NB4 (cell line): ENCODE data around the gene LPP.

ENCODE experiments used
- DNase-seq: peaks from one replicate; pipeline ENCODE4 v3.0.0; 2010; ENCODE audit warnings: low read depth
- H3K4me3 ChIP-seq: one replicate; pipeline ENCODE4 v1.5.1; 2011; ENCODE audit warnings: mild to moderate bottlenecking, low read depth, low read length, moderate library complexity
- CTCF ChIP-seq: IDR thresholded peaks from one replicate; pipeline ENCODE4 v1.5.1; 2012; ENCODE audit warnings: low read depth, low read length
- MAX ChIP-seq: IDR thresholded peaks from 2 replicates; pipeline ENCODE4 v1.6.1; 2011; ENCODE audit warnings: low read depth, low read length
- MYC ChIP-seq: IDR thresholded peaks from 2 replicates; pipeline ENCODE4 v1.6.1; 2011; ENCODE audit warnings: low read depth, low read length
- POLR2A ChIP-seq: IDR thresholded peaks from 2 replicates; pipeline ENCODE4 v1.6.1; 2011; ENCODE audit warnings: mild to moderate bottlenecking; ENCODE audit not compliant: insufficient read length; ENCODE audit errors: extremely low read depth

The LPP gene

DNA sequence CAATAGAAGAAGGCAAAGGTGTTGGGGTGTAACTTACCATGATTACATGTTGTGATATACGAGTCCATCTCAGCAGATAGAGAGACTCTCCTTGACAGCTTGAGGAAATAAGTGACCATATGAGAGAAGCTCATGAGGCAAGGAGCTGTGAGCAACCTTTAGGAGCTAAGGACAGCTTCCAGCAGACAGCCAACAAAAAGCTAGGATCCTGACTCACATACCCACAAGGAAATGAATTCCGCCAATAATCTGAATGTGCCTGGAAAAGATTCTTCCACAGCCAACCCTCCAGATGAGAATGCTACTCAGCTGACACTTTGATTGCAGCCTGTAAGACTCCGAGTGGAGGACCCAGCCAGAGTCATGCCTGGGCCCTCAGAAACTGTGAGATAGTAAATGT lies 678.2 kb downstream of the LPP start:
- TF ChIP-seq MYC, result no peak
- TF ChIP-seq MAX, result no peak
- no peak for TF ChIP-seq POLR2A
- TF ChIP-seq CTCF, result no peak
- no peak overlapping the region for H3K4me3 ChIP-seq

DNA sequence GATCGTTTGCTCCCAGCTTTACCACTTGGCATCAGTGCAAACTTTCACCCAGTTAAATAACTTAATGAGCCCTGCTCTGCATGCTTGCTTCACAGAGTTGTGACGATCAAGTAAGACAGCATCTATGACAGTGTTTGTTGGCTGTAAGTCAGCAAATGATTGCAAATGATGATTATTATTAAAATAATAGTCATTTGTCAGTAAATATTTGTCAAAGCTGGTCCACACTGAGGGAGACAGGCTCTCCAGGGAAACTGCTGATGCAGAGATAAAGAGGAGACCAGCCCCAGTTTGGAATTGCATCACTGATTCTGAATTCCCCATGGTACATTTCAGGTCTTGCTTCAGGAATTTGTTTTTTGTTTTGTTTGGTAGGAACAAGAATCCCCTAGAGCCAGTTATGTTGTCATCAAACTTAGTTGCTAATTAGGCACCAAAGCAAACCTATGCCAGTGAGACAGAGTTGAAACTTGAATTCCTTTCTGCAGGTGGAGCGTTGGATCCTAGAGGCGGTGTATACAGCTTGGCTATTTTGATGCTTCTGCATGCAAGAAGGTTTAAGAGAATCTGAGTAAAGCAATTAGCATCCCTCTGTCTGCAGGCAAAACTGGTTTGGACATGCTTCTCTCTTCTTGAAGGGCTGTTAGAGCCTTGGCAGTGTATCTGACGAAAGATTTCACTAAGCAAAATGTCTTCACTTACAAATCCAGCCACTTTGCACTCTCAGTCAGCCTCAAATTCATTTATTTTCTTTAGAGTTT lies 679.2 kb downstream of the LPP start:
- no peak for DNase-seq
- TF ChIP-seq MAX (no peak), POLR2A (no peak), CTCF (no peak), MYC (no peak)
- H3K4me3 ChIP-seq, result no peak overlapping the region

More for the DNA sequence above, 678.2 kb downstream of the LPP start:
- DNase-seq, result no peak

GRCh38 chr3:188834349-188834748 lies 680.4 kb downstream of the LPP start:
- no peak overlapping the region for H3K4me3 ChIP-seq
- no peak for DNase-seq
- TF ChIP-seq MAX, result no peak
- TF ChIP-seq CTCF, result no peak
- TF ChIP-seq MYC, result no peak
- TF ChIP-seq POLR2A, result no peak

DNA sequence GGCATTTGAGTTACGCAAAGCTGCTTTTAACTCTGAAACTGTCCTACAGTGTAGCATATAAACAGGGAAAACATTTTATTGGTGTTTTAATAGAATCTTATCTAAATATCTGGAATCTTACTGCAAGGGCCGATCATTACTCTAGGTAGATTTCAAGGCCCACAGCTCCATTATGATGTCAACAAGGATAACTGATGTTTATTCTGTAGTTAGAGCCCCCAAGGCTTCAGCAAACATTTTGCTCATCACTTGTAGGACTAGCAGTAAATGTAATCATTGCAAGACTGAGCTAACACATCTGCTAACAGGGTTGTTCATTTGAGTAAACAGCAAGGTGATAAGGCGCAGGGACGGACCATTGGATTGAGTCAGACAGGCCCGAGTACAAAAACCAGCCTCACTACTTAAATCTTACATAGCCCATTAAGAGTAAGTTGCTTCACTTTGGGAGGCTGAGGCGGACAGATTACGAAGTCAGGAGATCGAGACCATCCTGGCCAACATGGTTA lies 685.3 kb downstream of the LPP start:
- TF ChIP-seq CTCF (no peak), MYC (no peak), MAX (no peak), POLR2A (no peak)
- no peak for DNase-seq
- H3K4me3 ChIP-seq, result no peak overlapping the region

DNA sequence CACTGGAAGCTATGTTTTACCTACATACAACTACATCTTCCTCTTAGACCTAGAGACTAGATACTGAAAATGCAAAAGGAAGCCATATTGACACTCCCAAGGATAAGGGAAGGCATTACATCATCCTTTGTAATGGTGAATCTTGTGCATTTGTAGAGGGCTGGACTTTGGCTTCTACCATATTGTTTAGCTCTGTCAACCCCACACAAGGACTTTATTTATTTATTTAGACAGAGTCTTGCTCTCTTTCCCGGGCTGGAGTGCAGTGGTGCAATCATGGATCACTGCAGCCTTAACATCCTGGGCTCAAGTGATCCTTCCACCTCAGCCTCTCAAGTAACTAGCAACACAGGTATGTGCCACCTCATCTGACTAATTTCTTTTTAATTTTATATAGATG lies 686.3 kb downstream of the LPP start:
- no peak overlapping the region for H3K4me3 ChIP-seq
- TF ChIP-seq MYC (no peak), MAX (no peak), CTCF (no peak), POLR2A (no peak)
- DNase-seq, result no peak
